Breast epithelium (tissue), 3 donors: ENCODE measurements around the gene RXFP1.

Experiments used
- POLR2A ChIP-seq: fragments of 450-650 bp; IDR thresholded peaks from one replicate; pipeline ENCODE4 v1.6.1; 2016; ENCODE audit warnings: antibody characterized with exemption, mild to moderate bottlenecking, moderate library complexity
- TF ChIP-seq, protein P1 (sequence below), 3 donors: fragments of 450-650 bp; IDR thresholded peaks; one replicate each; pipeline ENCODE4 v1.5.1; 2016 to 2017; ENCODE audit warnings: antibody characterized with exemption in 3 of 3, mild to moderate bottlenecking in 3 of 3, moderate library complexity in 3 of 3

DNA sequence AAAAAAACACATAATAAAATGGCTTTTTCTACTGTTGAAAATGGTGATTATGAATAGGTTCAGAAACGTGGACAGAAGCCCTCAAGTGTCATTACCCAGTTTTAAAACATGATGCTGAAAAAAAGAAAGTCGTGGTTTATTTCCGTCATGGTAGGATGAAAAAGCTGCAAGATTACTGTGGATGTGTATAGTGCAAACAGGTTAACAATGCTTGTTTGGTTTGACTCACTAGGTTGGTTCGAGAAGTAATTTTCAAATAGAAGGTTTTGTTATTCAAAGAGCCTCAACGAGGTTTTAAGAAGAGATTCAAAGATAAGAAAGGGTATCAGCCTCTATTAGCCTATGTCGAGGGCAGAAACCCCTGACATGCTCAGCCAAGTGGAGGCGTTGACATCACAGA lies 2.5 kb upstream of the RXFP1 start:
- TF ChIP-seq, protein P1, sequence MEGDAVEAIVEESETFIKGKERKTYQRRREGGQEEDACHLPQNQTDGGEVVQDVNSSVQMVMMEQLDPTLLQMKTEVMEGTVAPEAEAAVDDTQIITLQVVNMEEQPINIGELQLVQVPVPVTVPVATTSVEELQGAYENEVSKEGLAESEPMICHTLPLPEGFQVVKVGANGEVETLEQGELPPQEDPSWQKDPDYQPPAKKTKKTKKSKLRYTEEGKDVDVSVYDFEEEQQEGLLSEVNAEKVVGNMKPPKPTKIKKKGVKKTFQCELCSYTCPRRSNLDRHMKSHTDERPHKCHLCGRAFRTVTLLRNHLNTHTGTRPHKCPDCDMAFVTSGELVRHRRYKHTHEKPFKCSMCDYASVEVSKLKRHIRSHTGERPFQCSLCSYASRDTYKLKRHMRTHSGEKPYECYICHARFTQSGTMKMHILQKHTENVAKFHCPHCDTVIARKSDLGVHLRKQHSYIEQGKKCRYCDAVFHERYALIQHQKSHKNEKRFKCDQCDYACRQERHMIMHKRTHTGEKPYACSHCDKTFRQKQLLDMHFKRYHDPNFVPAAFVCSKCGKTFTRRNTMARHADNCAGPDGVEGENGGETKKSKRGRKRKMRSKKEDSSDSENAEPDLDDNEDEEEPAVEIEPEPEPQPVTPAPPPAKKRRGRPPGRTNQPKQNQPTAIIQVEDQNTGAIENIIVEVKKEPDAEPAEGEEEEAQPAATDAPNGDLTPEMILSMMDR (IDR thresholded peaks at IDR 0.05) = no peak
- no peak for TF ChIP-seq POLR2A
